GM18508 (cell line): ENCODE results near the gene AHRR.

Experiments used
- ATAC-seq: cut with Tn5 transposase; IDR thresholded peaks from one replicate; pipeline ENCODE4 v1.9.1; 2021; ENCODE audit warnings: moderate number of reproducible peaks; ENCODE audit not compliant: insufficient read depth, unreplicated experiment

The AHRR gene

GRCh38 chr5:451587-452458, 130.3 kb downstream of the AHRR start:
- no peak for ATAC-seq

GRCh38 chr5:452978-453710, 131.6 kb downstream of the AHRR start:
- ATAC-seq: no peak

- no peak for ATAC-seq
Measured at GRCh38 chr5:453725-454481, 132.4 kb downstream of the AHRR start.

- ATAC-seq: no peak
Measured at GRCh38 chr5:454936-455335, 133.4 kb downstream of the AHRR start.

GRCh38 chr5:455806-456205, 134.3 kb downstream of the AHRR start:
- no peak for ATAC-seq

GRCh38 chr5:456351-457194, 135.1 kb downstream of the AHRR start:
- ATAC-seq: no peak

GRCh38 chr5:457195-457961, 135.9 kb downstream of the AHRR start:
- no peak for ATAC-seq

GRCh38 chr5:458547-459353, 137.2 kb downstream of the AHRR start:
- no peak for ATAC-seq

GRCh38 chr5:459562-460272, 138.2 kb downstream of the AHRR start:
- no peak for ATAC-seq

- ATAC-seq: no peak
Measured at GRCh38 chr5:460273-460625, 138.7 kb downstream of the AHRR start.

- ATAC-seq: no peak
Measured at GRCh38 chr5:462051-462481, 140.6 kb downstream of the AHRR start.

GRCh38 chr5:463301-463700, 141.8 kb downstream of the AHRR start:
- ATAC-seq: no peak

- ATAC-seq: no peak
Measured at GRCh38 chr5:463952-464351, 142.4 kb downstream of the AHRR start.

GRCh38 chr5:464446-464842, 142.9 kb downstream of the AHRR start:
- ATAC-seq: no peak

GRCh38 chr5:464843-465590, 143.5 kb downstream of the AHRR start:
- no peak for ATAC-seq

GRCh38 chr5:465591-466403, 144.3 kb downstream of the AHRR start:
- no peak for ATAC-seq
